GM18909 (cell line): ENCODE data around the gene CDYL.

Experiments
- ATAC-seq: cut with Tn5 transposase; IDR thresholded peaks from one replicate; pipeline ENCODE4 v1.9.1; 2021; ENCODE audit warnings: mild to moderate bottlenecking; ENCODE audit not compliant: unreplicated experiment, poor library complexity

CDYL gene

GRCh38 chr6:4776131-4776492 is at the start of gene CDYL:
TSS of gene CDYL (plus strand) at chr6:4776404. CDS start at chr6:4776784, 380 bp downstream.
- ATAC-seq = peak; percentile 66

- ATAC-seq = no peak
Measured at GRCh38 chr6:4726645-4727044, 49.6 kb upstream of the CDYL start.

GRCh38 chr6:4727217-4727616 is 49.0 kb upstream of the CDYL start:
- no peak for ATAC-seq

GRCh38 chr6:4727671-4728435 is 48.4 kb upstream of the CDYL start:
- ATAC-seq = no peak

GRCh38 chr6:4728436-4728769 is 47.8 kb upstream of the CDYL start:
- ATAC-seq = no peak

GRCh38 chr6:4728926-4729325 is 47.3 kb upstream of the CDYL start:
- no peak for ATAC-seq

- no peak for ATAC-seq
Measured at GRCh38 chr6:4731996-4732395, 44.2 kb upstream of the CDYL start.

GRCh38 chr6:4732691-4733315 is 43.4 kb upstream of the CDYL start:
- no peak for ATAC-seq

- ATAC-seq = no peak
Measured at GRCh38 chr6:4736371-4736873, 39.8 kb upstream of the CDYL start.

GRCh38 chr6:4740032-4740431 is 36.2 kb upstream of the CDYL start:
- ATAC-seq = no peak

- ATAC-seq = no peak
Measured at GRCh38 chr6:4743062-4743461, 33.1 kb upstream of the CDYL start.

- no peak for ATAC-seq
Measured at GRCh38 chr6:4743926-4744325, 32.3 kb upstream of the CDYL start.

GRCh38 chr6:4747588-4747987 is 28.6 kb upstream of the CDYL start:
- no peak for ATAC-seq

GRCh38 chr6:4751823-4752464 is 24.3 kb upstream of the CDYL start:
- ATAC-seq = no peak

GRCh38 chr6:4756247-4756646 is 20.0 kb upstream of the CDYL start:
- ATAC-seq = no peak

GRCh38 chr6:4759997-4760396 is 16.2 kb upstream of the CDYL start:
- no peak for ATAC-seq

GRCh38 chr6:4760773-4761172 is 15.4 kb upstream of the CDYL start:
- ATAC-seq = no peak

GRCh38 chr6:4762294-4762693 is 13.9 kb upstream of the CDYL start:
- no peak for ATAC-seq

GRCh38 chr6:4763921-4764320 is 12.3 kb upstream of the CDYL start:
- ATAC-seq = no peak

- ATAC-seq = no peak
Measured at GRCh38 chr6:4768815-4769214, 7.4 kb upstream of the CDYL start.

- no peak for ATAC-seq
Measured at GRCh38 chr6:4772750-4773149, 3.5 kb upstream of the CDYL start.

- no peak for ATAC-seq
Measured at GRCh38 chr6:4773181-4773580, 3.0 kb upstream of the CDYL start.
